Loucy (cell line): ENCODE results near the gene PACSIN1.
A peak's percentile ranks its signal among the peaks of the same experiment; 100 is the strongest.

Source experiments
- H2AFZ ChIP-seq: fragments of 200-600 bp; sonication (generic); 2 replicates; pipeline ENCODE4 v1.6.0; 2016; ENCODE audit warnings: antibody characterized with exemption, mild to moderate bottlenecking, low read length, moderate library complexity
- H3F3A ChIP-seq: fragments of 200-600 bp; 2 replicates; pipeline ENCODE4 v1.6.0; 2016; ENCODE audit warnings: antibody characterized with exemption, low read depth, mild to moderate bottlenecking
- H3K27me3 ChIP-seq: fragments of 200-600 bp; sonication (generic); 2 replicates; pipeline ENCODE4 v1.6.1; 2014; ENCODE audit warnings: low read length, mild to moderate bottlenecking; ENCODE audit not compliant: insufficient read depth, poor library complexity, severe bottlenecking
- H3K36me3 ChIP-seq: fragments of 200-600 bp; sonication (generic); 2 replicates; pipeline ENCODE4 v1.6.1; 2016; ENCODE audit warnings: low read length; ENCODE audit not compliant: insufficient read depth
- H3K4me1 ChIP-seq: fragments of 200-600 bp; sonication (generic); 2 replicates; pipeline ENCODE4 v1.5.1; 2014; ENCODE audit warnings: low read length, mild to moderate bottlenecking; ENCODE audit not compliant: insufficient read depth, poor library complexity, severe bottlenecking
- H3K4me2 ChIP-seq: fragments of 200-600 bp; sonication (generic); 2 replicates; pipeline ENCODE4 v1.6.0; 2014; ENCODE audit warnings: antibody characterized with exemption, low read length, low read depth, mild to moderate bottlenecking; ENCODE audit not compliant: poor library complexity, severe bottlenecking
- H3K4me3 ChIP-seq: fragments of 200-600 bp; sonication (generic); 2 replicates; pipeline ENCODE4 v1.5.1; 2014; ENCODE audit warnings: low read length, mild to moderate bottlenecking, mixed read lengths; ENCODE audit not compliant: poor library complexity, severe bottlenecking
- H3K79me2 ChIP-seq: fragments of 200-600 bp; sonication (generic); 2 replicates; pipeline ENCODE4 v1.6.1; 2014; ENCODE audit warnings: low read length; ENCODE audit not compliant: insufficient read depth
- H3K9ac ChIP-seq: fragments of 200-600 bp; sonication (generic); 2 replicates; pipeline ENCODE4 v1.6.0; 2014; ENCODE audit warnings: mild to moderate bottlenecking, low read depth, low read length, moderate library complexity; ENCODE audit not compliant: poor library complexity, severe bottlenecking
- H3K9me2 ChIP-seq: fragments of 200-600 bp; sonication (generic); replicated peaks from 2 replicates; pipeline ENCODE4 v1.6.1; 2016; ENCODE audit warnings: low read depth, low read length, mixed read lengths
- H3K9me3 ChIP-seq: fragments of 200-600 bp; sonication (generic); 2 replicates; pipeline ENCODE4 v1.6.1; 2014; ENCODE audit warnings: mild to moderate bottlenecking, antibody characterized with exemption, low read length, low read depth; ENCODE audit not compliant: insufficient read depth
- H4K20me1 ChIP-seq: fragments of 200-600 bp; sonication (generic); 2 replicates; pipeline ENCODE4 v1.6.0; 2014; ENCODE audit warnings: antibody characterized with exemption, low read length, mild to moderate bottlenecking; ENCODE audit not compliant: insufficient read depth, poor library complexity, severe bottlenecking
- EZH2phosphoT487 ChIP-seq: fragments of 200-600 bp; IDR thresholded peaks from 2 replicates; pipeline ENCODE4 v1.6.1; 2018; ENCODE audit warnings: antibody characterized with exemption, mild to moderate bottlenecking, moderate library complexity, borderline replicate concordance
- TF ChIP-seq, protein P1 (sequence below): fragments of 200-600 bp; sonication (generic); conservative IDR thresholded peaks from 2 replicates; pipeline ENCODE4 v1.5.1; 2014; ENCODE audit warnings: mild to moderate bottlenecking, antibody characterized with exemption, low read length

The PACSIN1 gene

DNA sequence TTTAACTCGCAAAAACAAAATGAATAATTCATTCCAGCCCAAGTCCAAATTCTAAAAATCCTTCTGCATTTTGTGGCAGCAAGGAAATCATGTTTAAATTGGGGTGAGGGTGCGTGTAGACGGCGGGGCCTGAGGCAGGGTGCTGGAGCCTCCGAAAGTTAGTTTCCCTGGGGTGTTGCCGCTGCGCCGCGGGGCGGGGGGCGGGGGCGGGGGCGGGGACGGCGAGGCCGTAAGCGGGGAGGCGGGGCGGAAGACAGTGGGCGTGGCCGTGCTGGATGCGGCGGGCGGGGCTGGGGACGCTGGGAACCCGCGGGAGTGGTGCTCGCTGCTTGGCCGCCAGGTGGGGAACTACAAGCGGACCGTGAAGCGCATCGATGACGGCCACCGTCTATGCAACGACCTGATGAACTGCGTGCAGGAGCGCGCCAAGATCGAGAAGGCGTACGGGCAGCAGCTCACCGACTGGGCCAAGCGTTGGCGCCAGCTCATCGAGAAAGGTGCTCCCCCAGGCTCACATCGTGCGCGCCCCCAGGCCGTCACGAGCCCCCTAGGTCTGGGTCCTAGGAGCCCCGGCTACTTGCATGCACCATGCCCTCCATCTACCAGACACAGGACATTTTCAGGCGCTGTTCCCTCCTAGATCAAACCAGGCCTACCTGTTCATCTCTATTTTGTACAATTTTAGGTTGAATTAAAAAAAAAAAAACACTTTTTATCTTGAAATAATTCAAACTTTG lies 61.3 kb downstream of the PACSIN1 start:
- H3K9me2 ChIP-seq = no peaks in the 10 kb centered on the region
- H3K4me1 ChIP-seq = no peaks in the 10 kb centered on the region
- peak overlapping the region; percentile 61 for H3K4me3 ChIP-seq
- TF ChIP-seq EZH2phosphoT487 = no peak
- TF ChIP-seq, protein P1, sequence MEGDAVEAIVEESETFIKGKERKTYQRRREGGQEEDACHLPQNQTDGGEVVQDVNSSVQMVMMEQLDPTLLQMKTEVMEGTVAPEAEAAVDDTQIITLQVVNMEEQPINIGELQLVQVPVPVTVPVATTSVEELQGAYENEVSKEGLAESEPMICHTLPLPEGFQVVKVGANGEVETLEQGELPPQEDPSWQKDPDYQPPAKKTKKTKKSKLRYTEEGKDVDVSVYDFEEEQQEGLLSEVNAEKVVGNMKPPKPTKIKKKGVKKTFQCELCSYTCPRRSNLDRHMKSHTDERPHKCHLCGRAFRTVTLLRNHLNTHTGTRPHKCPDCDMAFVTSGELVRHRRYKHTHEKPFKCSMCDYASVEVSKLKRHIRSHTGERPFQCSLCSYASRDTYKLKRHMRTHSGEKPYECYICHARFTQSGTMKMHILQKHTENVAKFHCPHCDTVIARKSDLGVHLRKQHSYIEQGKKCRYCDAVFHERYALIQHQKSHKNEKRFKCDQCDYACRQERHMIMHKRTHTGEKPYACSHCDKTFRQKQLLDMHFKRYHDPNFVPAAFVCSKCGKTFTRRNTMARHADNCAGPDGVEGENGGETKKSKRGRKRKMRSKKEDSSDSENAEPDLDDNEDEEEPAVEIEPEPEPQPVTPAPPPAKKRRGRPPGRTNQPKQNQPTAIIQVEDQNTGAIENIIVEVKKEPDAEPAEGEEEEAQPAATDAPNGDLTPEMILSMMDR = peak; percentile 57
- H3K4me2 ChIP-seq = peak overlapping the region; percentile 68
- no peaks in the 10 kb centered on the region for H3K79me2 ChIP-seq
- no peaks in the 10 kb centered on the region for H3F3A ChIP-seq
- peak overlapping the region; percentile 36 for H3K9ac ChIP-seq
- peak overlapping the region; percentile 88 for H2AFZ ChIP-seq
- H3K27me3 ChIP-seq = no peaks in the 10 kb centered on the region
- no peaks in the 10 kb centered on the region for H3K36me3 ChIP-seq
- no peaks in the 10 kb centered on the region for H3K9me3 ChIP-seq
- no peaks in the 10 kb centered on the region for H4K20me1 ChIP-seq

DNA sequence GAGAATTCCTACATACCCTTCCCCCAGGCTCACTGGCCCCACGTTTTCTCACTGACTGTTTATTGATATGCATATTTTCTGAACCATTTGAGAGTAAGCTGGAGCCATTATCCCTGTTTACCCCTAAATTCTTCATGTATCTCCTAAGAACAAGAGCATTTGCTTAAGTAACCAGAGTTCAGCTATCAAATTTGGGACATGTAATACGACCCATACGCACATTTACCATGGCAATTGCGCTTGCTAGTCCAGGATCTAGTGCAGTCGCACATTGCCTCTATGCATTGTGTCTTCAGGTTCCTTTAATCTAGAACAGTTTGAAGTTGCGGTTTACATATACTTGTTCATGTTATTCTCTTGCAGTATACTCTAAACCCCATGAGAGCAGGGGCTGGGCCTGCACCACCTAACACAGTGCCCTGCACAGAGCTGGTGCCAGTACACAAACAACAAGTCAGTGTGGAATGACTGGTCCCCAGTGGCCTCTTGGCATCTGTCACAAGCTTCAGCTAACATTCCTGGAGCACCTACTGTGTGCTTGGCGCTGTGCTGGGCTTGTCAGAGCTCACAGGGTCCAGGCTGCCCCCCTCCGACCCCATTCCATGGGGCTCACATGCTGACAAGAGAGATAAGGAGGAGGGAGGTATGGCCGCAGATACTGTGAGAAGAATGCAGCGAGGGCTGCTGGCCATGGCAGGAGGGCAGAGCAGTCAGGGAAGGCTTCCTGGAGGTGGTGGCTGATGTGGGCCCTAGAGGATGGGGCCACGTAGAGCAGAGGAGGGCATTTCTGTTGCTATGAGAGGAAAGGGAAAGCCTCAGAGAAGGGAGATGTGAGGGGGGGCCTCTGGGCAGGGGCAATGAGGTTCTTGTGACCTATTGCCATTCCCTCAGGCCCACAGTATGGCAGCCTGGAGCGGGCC lies 62.1 kb downstream of the PACSIN1 start:
- H3K27me3 ChIP-seq = no peaks in the 10 kb centered on the region
- H3K4me2 ChIP-seq = peak overlapping the region; percentile 68
- TF ChIP-seq, protein P1 = no peak
- TF ChIP-seq EZH2phosphoT487 = no peak
- no peak overlapping the region for H3K9ac ChIP-seq
- H3K36me3 ChIP-seq = no peaks in the 10 kb centered on the region
- H3K9me3 ChIP-seq = no peaks in the 10 kb centered on the region
- H3K9me2 ChIP-seq = no peaks in the 10 kb centered on the region
- no peak overlapping the region for H3K4me3 ChIP-seq
- H4K20me1 ChIP-seq = no peaks in the 10 kb centered on the region
- no peaks in the 10 kb centered on the region for H3K79me2 ChIP-seq
- no peaks in the 10 kb centered on the region for H3K4me1 ChIP-seq
- no peaks in the 10 kb centered on the region for H3F3A ChIP-seq
- H2AFZ ChIP-seq = peak overlapping the region; percentile 88

DNA sequence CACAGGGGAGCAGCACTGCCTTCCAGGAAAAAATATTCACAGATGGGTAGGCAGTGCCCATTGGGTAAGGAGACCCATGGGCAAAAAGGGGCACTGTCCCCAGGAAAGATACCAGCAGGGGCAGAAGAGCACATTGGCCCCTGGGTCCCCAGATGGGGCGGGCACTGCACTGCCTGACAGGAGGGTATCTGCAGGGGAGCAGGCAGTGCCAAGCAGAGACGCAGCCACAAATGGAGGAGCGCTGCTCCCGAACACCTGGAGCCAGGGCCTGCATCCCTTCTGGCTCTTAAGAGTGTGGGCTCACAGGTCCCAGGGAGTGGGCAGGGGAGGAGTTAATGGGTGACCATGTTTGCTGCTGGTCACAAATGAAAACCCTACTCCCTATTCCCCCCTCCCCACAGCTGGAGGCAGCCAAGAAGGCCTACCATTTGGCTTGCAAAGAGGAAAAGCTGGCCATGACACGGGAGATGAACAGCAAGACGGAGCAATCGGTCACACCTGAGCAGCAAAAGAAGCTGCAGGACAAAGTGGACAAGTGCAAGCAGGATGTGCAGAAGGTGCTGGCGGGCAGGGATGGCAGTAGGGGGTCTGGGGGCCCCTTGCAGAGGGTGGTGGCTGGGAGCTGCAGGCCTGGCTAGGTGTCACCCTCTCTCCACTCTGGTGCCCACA lies 63.3 kb downstream of the PACSIN1 start:
- no peaks in the 10 kb centered on the region for H3F3A ChIP-seq
- H4K20me1 ChIP-seq = no peaks in the 10 kb centered on the region
- H3K9me3 ChIP-seq = no peaks in the 10 kb centered on the region
- H3K27me3 ChIP-seq = no peaks in the 10 kb centered on the region
- TF ChIP-seq, protein P1 = no peak
- TF ChIP-seq EZH2phosphoT487 = no peak
- H3K4me2 ChIP-seq = no peak overlapping the region
- no peak overlapping the region for H3K4me3 ChIP-seq
- no peaks in the 10 kb centered on the region for H3K9me2 ChIP-seq
- no peaks in the 10 kb centered on the region for H3K79me2 ChIP-seq
- H3K36me3 ChIP-seq = no peaks in the 10 kb centered on the region
- no peaks in the 10 kb centered on the region for H3K4me1 ChIP-seq
- H3K9ac ChIP-seq = no peak overlapping the region
- H2AFZ ChIP-seq = no peak overlapping the region
